ENCODE results near the gene KDM4E. TPM values are rescaled to one million over a fixed set of nuclear protein-coding genes. Genes with fewer than 3 reads are reported as not detected.

Gene KDM4E
- total and polyA plus RNA-seq, 10 of the 15 experiments (the other 5 are each of a cell fraction or from before 2014, with no cell fraction given), result not detected

- TF ChIP-seq, protein P1, sequence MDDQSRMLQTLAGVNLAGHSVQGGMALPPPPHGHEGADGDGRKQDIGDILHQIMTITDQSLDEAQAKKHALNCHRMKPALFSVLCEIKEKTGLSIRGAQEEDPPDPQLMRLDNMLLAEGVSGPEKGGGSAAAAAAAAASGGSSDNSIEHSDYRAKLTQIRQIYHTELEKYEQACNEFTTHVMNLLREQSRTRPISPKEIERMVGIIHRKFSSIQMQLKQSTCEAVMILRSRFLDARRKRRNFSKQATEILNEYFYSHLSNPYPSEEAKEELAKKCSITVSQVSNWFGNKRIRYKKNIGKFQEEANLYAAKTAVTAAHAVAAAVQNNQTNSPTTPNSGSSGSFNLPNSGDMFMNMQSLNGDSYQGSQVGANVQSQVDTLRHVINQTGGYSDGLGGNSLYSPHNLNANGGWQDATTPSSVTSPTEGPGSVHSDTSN (IDR thresholded peaks at IDR 0.05; ENCODE audit: insufficient replicate concordance, low read depth, low read length), result no peak
- TF ChIP-seq SREBF1 (IDR thresholded peaks at IDR 0.05; ENCODE audit: low read length), result no peak
- TF ChIP-seq NKRF (conservative IDR thresholded peaks at IDR 0.05), result no peak
- no peak for TF ChIP-seq CEBPB (IDR thresholded peaks at IDR 0.05; ENCODE audit: borderline replicate concordance in 1 of 2, low read depth in 2 of 2, low read length in 2 of 2)
- TF ChIP-seq, protein P2, sequence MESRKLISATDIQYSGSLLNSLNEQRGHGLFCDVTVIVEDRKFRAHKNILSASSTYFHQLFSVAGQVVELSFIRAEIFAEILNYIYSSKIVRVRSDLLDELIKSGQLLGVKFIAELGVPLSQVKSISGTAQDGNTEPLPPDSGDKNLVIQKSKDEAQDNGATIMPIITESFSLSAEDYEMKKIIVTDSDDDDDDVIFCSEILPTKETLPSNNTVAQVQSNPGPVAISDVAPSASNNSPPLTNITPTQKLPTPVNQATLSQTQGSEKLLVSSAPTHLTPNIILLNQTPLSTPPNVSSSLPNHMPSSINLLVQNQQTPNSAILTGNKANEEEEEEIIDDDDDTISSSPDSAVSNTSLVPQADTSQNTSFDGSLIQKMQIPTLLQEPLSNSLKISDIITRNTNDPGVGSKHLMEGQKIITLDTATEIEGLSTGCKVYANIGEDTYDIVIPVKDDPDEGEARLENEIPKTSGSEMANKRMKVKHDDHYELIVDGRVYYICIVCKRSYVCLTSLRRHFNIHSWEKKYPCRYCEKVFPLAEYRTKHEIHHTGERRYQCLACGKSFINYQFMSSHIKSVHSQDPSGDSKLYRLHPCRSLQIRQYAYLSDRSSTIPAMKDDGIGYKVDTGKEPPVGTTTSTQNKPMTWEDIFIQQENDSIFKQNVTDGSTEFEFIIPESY (IDR thresholded peaks at IDR 0.05), result no peak
Observed at GRCh38 chr11:95059046-95059445, 34.0 kb downstream of the KDM4E start (continued).

DNA sequence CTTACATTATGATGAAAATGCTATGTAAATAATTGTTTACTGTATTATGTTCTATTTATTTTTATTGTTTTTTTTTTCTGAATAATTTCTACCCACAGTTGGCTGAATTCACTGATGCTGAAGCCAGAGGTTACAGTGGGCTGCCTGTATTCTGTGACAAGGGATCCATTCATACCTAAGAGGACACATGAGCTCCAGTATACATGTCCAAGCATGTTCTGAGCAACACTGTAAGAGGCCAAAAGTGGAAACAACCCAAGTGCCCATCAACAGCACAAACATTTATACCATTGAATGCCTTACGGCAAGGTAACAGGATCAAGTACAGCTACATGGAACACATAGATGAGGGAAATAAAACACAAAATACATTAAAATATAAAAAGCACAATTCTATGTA, 40.3 kb downstream of the KDM4E start:
- H4K20me1 ChIP-seq (ENCODE audit: control insufficient read depth, insufficient read depth), result no peaks in the 10 kb centered on the region
- intact Hi-C loops (cut with micrococcal nuclease; ENCODE audit: unreplicated experiment), result loop anchor here (5.0 to 10.0 kb wide), 3 partner anchors 88 to 697 kb away; no protein-coding TSS in a partner anchor
- in situ Hi-C loops (cut with MboI), result no loop called here
- H3K9me3 ChIP-seq (replicated peaks; ENCODE audit: control insufficient read depth, insufficient read depth, low read length), result no peaks in the 10 kb centered on the region
- FAIRE-seq (no peak), ATAC-seq (no peak), DNase-seq (ENCODE audit: low read depth, low spot score) (no peak)
- no peak overlapping the region for H2AFZ ChIP-seq (ENCODE audit: control insufficient read depth, low read depth, low read length)
- no peaks in the 10 kb centered on the region for H3K27me3 ChIP-seq (replicated peaks in 1 of 2; ENCODE audit: control insufficient read depth in 2 of 2, insufficient read depth in 2 of 2, low read length in 1 of 2)
- H3K79me2 ChIP-seq (ENCODE audit: control insufficient read depth, insufficient read depth, low read length), result peaks cover 26% of the 10 kb centered on the region
- H3K4me2 ChIP-seq (ENCODE audit: control insufficient read depth, insufficient read depth), result no peak overlapping the region
- no peak for TF ChIP-seq SREBF1 (IDR thresholded peaks at IDR 0.05; ENCODE audit: low read length)
- TF ChIP-seq, protein P3, sequence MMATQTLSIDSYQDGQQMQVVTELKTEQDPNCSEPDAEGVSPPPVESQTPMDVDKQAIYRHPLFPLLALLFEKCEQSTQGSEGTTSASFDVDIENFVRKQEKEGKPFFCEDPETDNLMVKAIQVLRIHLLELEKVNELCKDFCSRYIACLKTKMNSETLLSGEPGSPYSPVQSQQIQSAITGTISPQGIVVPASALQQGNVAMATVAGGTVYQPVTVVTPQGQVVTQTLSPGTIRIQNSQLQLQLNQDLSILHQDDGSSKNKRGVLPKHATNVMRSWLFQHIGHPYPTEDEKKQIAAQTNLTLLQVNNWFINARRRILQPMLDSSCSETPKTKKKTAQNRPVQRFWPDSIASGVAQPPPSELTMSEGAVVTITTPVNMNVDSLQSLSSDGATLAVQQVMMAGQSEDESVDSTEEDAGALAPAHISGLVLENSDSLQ (IDR thresholded peaks at IDR 0.05), result peak; percentile 27; the same call in 1 of the 2 replicates
- TF ChIP-seq, protein P2 (IDR thresholded peaks at IDR 0.05), result no peak
- no peaks in the 10 kb centered on the region for H3K4me1 ChIP-seq (ENCODE audit: control insufficient read depth, insufficient read depth, low read length)
- ChIA-PET SMC1A (ENCODE audit: uncharacterized antibody, unreplicated experiment) (interaction anchor here (1.5 to 14.9 kb wide), 7 partner anchors 9 to 168 kb away, joined by 3 to 315 read pairs (median 32); partner anchors contain the start of gene ENDOD1), POLR2A (interaction anchor here (1.4 to 11.1 kb wide), 3 partner anchors 26 to 725 kb away, joined by 4 to 139 read pairs (median 23); partner anchors contain the start of genes CEP57, ENDOD1 and FAM76B), RAD21 (ENCODE audit: unreplicated experiment) (interaction anchor here (0.7 to 11.8 kb wide), 3 partner anchors 10 to 644 kb away, joined by 3 to 244 read pairs (median 6); partner anchors contain the start of gene ENDOD1), CTCF (interaction anchor here (0.6 to 14.4 kb wide), 3 partner anchors 9 to 82 kb away, joined by 3 to 459 read pairs (median 8); no protein-coding TSS in a partner anchor)
- H3K27ac ChIP-seq (ENCODE audit: control insufficient read depth, insufficient read depth), result no peak overlapping the region
- 0 out of 4 replicates have a peak, but pooled peaks cover 0 to 1% of the 10 kb centered on the region in 2 experiments for H3K36me3 ChIP-seq (ENCODE audit: control insufficient read depth in 2 of 2, insufficient read depth in 2 of 2, low read length in 1 of 2)
- BruUV-seq (replicated peaks), result no TSS peak
- 95% methylated on average over 1 of the region's 1 CpG for WGBS (ENCODE audit: insufficient coverage, insufficient replicate concordance, low lambda C conversion rate, missing lambda C conversion rate)
- no peak overlapping the region for H3K4me3 ChIP-seq
- H3K9ac ChIP-seq (ENCODE audit: control insufficient read depth, insufficient read depth, low read length), result no peak overlapping the region

Measured in GM12878 (cell line).